NCI-H774 (cell line): Measurements from ENCODE around the gene C4A.
"Not testable (repeated sequence)": the region's sequence is repeated elsewhere in the genome, so short reads cannot be mapped to it uniquely, and the experiment has no call there.

Source experiments
- DNase-seq: peaks from one replicate; lab custom pipeline; 2025; lab: John Stamatoyannopoulos, UW

C4A gene

GRCh38 chr6:32035283-32036013 is 53.6 kb downstream of the C4A start:
- not testable (repeated sequence) for DNase-seq

DNA sequence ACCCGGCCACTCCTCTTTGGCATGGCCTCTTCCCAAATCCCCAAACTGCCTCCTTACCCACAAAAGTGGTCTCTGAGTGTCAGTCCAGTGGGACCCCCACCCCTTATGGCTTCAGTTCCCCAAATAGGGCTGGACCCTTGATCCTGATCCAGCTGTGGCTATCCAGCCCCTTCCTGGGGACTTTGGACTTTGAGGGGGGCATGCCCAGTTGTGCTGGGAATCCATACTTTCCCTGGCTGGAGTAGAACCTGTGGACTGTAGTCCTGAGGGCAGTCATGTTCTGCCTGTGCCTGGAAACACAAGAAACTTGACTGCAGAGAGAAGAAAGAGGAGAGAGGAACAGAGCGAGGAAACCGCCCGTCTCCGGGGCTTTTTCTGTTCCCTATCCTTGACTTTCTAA is 55.3 kb downstream of the C4A start:
- DNase-seq: not testable (repeated sequence)

DNA sequence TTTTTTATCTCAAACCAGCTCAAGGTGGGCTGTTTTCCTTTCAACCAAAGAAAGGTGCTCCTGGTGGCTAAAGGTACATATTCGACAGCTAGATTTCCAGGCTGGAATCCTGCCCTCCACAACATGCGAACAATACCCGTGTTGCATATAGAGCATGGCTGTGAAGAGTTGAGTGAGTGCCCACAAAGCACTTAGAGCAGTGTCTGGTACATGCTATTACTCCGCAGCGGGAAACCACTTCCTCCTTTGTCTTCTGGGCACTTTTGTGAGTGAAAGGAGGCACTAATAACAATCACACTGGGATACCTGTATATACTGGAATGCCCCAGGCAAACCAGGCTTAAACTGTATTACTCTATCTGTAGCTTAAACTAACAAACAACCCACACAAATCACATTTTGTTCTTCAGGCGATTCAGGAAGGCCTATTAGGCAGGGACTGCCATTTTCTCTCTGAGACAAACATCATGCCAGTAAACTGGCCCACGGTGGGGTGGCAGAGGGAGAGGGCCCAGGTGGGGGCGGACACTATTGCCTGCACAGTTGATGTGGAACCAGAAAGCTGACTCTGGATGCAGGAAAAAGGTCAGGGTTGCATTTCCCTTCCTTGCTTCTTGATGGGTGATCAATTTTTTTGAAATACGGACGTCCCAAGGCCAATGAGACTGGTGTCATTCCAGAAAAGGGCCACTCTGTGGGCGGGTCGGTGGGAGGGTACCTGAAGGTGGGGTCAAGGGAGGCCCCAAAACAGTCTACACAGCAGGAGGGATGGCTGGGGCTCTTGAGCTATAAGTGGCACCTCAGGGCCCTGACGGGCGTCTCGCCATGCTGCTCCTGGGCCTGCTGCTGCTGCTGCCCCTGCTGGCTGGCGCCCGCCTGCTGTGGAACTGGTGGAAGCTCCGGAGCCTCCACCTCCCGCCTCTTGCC is 56.0 kb downstream of the C4A start, which contains the start of gene CYP21A2:
Gene CYP21A2 (plus strand): TSS at position 818 of the 927 bp plus-strand sequence. CDS start 8 bp downstream, at position 826.
- DNase-seq: not testable (repeated sequence)

DNA sequence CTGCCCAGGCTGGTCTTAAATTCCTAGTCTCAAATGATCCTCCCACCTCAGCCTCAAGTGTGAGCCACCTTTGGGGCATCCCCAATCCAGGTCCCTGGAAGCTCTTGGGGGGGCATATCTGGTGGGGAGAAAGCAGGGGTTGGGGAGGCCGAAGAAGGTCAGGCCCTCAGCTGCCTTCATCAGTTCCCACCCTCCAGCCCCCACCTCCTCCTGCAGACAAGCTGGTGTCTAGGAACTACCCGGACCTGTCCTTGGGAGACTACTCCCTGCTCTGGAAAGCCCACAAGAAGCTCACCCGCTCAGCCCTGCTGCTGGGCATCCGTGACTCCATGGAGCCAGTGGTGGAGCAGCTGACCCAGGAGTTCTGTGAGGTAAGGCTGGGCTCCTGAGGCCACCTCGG is 57.0 kb downstream of the C4A start:
- DNase-seq: not testable (repeated sequence)

GRCh38 chr6:32039321-32040274 is 57.7 kb downstream of the C4A start:
- not testable (repeated sequence) for DNase-seq

DNA sequence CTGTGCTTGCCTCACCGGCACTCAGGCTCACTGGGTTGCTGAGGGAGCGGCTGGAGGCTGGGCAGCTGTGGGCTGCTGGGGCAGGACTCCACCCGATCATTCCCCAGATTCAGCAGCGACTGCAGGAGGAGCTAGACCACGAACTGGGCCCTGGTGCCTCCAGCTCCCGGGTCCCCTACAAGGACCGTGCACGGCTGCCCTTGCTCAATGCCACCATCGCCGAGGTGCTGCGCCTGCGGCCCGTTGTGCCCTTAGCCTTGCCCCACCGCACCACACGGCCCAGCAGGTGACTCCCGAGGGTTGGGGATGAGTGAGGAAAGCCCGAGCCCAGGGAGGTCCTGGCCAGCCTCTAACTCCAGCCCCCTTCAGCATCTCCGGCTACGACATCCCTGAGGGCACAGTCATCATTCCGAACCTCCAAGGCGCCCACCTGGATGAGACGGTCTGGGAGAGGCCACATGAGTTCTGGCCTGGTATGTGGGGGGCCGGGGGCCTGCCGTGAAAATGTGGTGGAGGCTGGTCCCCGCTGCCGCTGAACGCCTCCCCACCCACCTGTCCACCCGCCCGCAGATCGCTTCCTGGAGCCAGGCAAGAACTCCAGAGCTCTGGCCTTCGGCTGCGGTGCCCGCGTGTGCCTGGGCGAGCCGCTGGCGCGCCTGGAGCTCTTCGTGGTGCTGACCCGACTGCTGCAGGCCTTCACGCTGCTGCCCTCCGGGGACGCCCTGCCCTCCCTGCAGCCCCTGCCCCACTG is 58.6 kb downstream of the C4A start:
- DNase-seq: not testable (repeated sequence)

GRCh38 chr6:32041050-32041321 is 59.1 kb downstream of the C4A start:
- DNase-seq: not testable (repeated sequence)

DNA sequence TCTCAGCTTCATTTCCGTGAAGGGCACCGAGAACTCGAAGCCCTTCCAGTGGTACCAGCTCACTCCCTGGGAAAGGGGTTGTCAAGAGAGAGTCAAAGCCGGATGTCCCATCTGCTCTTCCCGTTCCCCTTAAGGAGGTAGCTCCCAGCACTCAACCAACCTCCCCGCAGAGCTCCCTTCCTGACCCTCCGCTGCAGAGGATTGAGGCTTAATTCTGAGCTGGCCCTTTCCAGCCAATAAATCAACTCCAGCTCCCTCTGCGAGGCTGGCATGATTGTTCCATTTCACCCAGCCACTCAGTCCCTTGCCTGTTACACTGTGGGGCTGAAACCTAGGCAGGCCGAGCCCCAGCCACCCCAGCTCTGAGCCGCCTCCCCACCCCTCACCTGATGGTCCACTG is 59.5 kb downstream of the C4A start:
- DNase-seq: not testable (repeated sequence)

DNA sequence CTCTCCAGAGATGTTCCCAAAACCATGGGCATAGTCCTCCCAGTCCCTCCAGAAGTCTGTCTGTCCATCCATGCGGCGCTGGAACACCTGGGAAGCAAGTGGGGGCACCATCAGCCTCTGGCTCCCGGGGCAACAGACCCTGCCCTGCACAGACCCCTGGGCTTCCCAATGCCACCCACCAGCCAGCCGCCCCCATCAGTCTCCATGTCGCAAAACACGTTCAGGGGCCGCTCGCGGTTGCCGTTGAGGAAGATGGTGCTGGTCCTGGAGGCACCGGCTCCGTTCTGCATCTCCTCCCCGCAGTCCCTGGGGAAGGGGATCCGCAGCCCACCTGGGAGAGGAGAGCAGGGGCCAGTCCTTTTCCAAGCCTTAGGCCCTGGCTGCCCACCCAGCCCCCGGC is 60.4 kb downstream of the C4A start:
- not testable (repeated sequence) for DNase-seq

GRCh38 chr6:32043589-32044380 is 61.9 kb downstream of the C4A start:
- DNase-seq: not testable (repeated sequence)

DNA sequence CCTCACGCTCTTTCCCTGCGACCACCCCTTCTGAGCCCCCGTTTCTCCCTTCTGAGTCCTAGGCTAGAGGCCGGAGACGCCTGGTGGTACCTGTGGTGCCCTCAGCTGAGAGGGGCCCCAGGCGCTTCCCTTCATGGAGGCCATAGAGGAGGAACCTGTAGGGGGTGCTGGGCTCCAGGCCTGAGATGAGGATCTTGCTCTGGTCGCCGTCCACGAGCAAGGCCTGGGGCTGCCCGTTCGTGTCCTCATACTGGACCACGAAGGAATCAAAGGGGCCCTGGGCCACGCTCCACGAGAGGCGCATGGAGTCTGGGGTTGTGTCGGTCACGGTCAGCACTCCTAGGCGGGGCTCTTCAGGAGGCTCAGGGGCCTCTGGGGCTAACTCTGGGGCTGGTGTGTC is 63.1 kb downstream of the C4A start:
- not testable (repeated sequence) for DNase-seq

- DNase-seq: no peak
Measured at GRCh38 chr6:32045811-32046449, 64.1 kb downstream of the C4A start.

DNA sequence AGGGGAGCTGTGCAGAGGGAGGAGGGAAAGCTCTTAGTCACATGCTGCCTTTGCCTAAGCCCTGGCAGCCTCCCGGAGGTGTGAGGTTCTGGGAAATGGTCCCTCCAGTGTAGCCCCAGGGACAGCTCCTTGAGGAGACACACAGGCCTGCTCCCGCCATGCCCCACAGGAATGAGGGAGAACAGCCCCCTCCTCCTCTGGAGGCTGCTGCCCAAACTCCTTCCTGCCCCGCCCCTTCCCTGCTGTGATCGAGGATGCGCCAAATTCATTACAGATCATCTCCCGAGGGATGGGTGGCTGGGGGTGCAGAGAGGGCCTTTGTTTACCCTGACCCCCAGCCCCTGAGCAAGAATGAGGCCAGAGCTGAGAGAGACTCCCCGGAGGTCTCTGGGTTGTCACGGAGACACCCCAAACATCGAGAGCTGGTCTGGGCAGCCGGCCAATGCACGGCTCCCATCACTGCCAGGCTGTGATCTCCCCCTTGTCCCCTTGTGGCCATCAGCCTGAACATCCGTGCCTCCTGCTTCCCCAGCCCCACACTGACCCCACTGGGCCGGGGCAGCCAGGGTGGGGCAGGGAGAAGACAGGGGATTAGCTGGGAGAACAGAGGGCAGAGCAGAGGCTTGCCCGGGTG is 64.7 kb downstream of the C4A start:
- no peak for DNase-seq

DNA sequence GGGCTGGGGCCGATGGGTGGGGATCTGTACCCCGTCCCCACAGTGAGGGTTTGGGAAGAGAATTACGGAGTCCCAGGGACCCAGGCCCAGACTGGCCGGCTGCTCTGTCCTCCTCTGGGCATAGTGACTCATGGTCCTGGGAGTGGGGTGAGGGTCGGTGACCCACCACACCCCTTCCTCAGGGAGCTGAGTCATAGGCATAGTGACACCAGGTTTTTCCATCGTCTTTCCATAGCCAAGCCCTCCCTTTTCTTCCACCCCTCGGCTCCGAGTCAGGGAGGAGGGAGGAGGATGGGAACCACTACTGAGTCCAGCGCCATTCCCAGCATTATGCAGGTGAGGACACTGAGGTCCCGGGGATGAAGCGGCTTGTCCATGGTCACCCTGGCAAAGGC is 65.2 kb downstream of the C4A start:
- no peak for DNase-seq

DNA sequence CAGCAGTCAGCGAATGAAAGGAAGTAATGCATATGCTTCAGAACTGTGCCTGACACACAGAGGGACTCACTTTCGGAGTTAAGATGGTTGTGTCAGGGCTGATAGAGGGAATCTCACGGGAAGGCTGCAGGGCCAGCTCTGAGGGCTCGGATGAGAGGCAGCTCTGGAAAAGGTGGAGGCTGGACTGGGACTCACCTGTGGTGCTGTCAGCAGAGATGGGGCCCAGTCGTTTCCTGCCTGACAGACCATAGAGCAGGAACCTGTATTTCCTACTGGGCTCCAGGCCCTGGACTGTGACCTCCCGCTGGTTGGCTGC is 65.6 kb downstream of the C4A start:
- no peak for DNase-seq

GRCh38 chr6:32047855-32048766 is 66.3 kb downstream of the C4A start:
- peak; percentile 27 for DNase-seq

- not testable (repeated sequence) for DNase-seq
Measured at GRCh38 chr6:32049149-32049548, 67.3 kb downstream of the C4A start.

GRCh38 chr6:32049736-32050135 is 67.9 kb downstream of the C4A start:
- DNase-seq: not testable (repeated sequence)

- DNase-seq: no peak
Measured at GRCh38 chr6:32050562-32050961, 68.7 kb downstream of the C4A start.
